Gastroesophageal sphincter (tissue), 4 donors: ENCODE results near the gene BRD4. TPM values are rescaled to one million over a fixed set of nuclear protein-coding genes. Genes with fewer than 3 reads are reported as not detected.
A peak's percentile ranks its signal among the peaks of the same experiment; 100 is the strongest.

Source experiments
- ATAC-seq: fragments of 150-250 bp; one replicate; pipeline ENCODE4 v1.9.1; 2016; ENCODE audit warnings: mild to moderate bottlenecking, moderate library complexity
- H3K27ac ChIP-seq, 4 donors: fragments of 200-600 bp; sonication (generic) in 3 of 4; 1 replicate in 3 of 4; 2 replicates in 1 of 4; pipeline ENCODE4 v1.5.1; 2016 to 2019
- H3K27me3 ChIP-seq: fragments of 200-600 bp; sonication (generic); one replicate; pipeline ENCODE4 v1.5.1; 2019
- H3K36me3 ChIP-seq, 2 donors: fragments of 200-600 bp; sonication (generic); one replicate each; pipeline ENCODE4 v1.5.1; 2019; ENCODE audit warnings: control low read depth in 1 of 2
- H3K4me1 ChIP-seq, 3 donors: fragments of 200-600 bp; sonication (generic); 1 replicate in 2 of 3; 2 replicates in 1 of 3; pipeline ENCODE4 v1.5.1; 2016 to 2019; ENCODE audit warnings: control low read depth in 2 of 3
- H3K4me3 ChIP-seq, 2 donors: fragments of 200-600 bp; sonication (generic); one replicate each; pipeline ENCODE4 v1.5.1; 2019; ENCODE audit warnings: mild to moderate bottlenecking in 1 of 2, moderate library complexity in 1 of 2
- H3K9me3 ChIP-seq, 3 donors: fragments of 200-600 bp; sonication (generic); one replicate each; pipeline ENCODE4 v1.5.1; 2017 to 2019; ENCODE audit warnings: control low read depth in 2 of 3
- EP300 ChIP-seq: sonication (generic); formaldehyde crosslinking; IDR thresholded peaks from one replicate; pipeline ENCODE4 v1.6.1; 2017; ENCODE audit warnings: antibody characterized with exemption, mild to moderate bottlenecking
- POLR2A ChIP-seq, 2 donors: fragments of 450-650 bp; IDR thresholded peaks; one replicate each; pipeline ENCODE4 v1.6.1; 2017; ENCODE audit warnings: antibody characterized with exemption in 2 of 2, mild to moderate bottlenecking in 2 of 2, moderate library complexity in 1 of 2
- POLR2AphosphoS5 ChIP-seq: sonication (generic); formaldehyde crosslinking; IDR thresholded peaks from one replicate; pipeline ENCODE4 v1.6.1; 2017; ENCODE audit warnings: antibody characterized with exemption
- WGBS, 2 donors: methylation state at CpG; one replicate each; pipeline ENCODE4 v1.1.5; 2018; ENCODE audit warnings: low coverage in 1 of 2; 5-methylcytosine and 5-hydroxymethylcytosine counted together
- total RNA-seq, 4 donors: library from RNA; depleted of rRNA; stranded (reverse); fragments of >200 nt; gene quantifications; one replicate each; pipeline ENCODE4 v1.1.0, GENCODE V29; 2016
- TF ChIP-seq, protein P1 (sequence below), 4 experiments: fragments of 200-600 bp in 2 of 4; fragments of 450-650 bp in 2 of 4; sonication (generic) in 1 of 4; IDR thresholded peaks; one replicate each; pipeline ENCODE4 v1.5.1; 2017 to 2019; ENCODE audit warnings: antibody characterized with exemption in 4 of 4, mild to moderate bottlenecking in 2 of 4, moderate library complexity in 2 of 4

The BRD4 gene
- total RNA-seq, 4 donors from 2014 or later: 29.6 to 49.3 (median 34.4) TPM

DNA sequence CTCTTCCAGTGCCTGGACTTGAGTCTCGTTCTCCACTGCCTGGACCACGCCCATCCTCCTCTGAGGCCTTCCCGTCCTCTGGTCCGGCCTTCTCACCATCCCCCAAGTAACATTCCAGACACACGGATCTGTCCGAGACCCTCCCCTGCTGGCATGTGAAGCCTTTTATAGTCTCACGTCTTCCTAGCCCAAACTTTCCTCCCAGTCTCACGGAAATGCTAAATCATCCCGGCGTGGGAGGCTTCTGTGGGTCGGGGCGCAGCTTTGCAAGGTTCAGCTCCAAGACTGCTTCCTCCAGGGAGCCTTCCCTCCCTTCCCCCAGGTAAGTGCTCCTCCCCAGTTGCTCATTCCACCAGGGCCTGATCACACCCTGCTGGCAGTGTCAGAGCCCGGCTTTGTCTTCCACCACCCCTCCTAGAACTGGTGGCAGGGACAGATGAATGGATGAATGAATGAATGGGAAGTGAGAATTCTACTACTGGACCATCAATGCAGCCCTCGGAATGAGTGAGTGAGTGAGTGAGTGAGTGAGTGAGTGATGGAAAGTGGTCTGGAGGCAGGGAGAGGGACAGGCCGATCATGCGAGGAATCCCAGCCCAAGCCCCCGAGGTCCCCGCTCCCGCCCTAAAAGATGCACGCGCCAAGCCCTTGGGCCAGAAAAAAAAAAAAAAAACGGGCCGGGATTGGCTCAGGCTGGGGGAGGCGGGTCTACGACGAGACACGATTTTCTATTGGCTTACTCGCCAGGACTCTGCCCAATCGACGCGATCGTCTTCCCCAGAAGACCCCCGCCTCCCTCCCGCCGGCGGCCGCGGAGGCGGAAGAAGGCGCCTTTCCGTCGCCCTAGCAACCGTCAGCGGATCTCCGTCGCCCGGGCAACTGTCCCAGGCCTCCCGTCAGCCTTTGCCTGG lies 109.3 kb downstream of the BRD4 start:
- Histone ChIP-seq H3K36me3 (no peaks in the 10 kb centered on the region), H3K4me1 (peaks cover 0 to 19% (median 5%) of the 10 kb centered on the region in 3 donors), H3K27me3 (no peaks in the 10 kb centered on the region), H3K9me3 (no peaks in the 10 kb centered on the region), H3K4me3 (peak overlapping the region; percentile 47 to 75), H3K27ac (peak overlapping the region in 3 of 4 donors; percentile 1 to 65 (median 62))
- 0% methylated on average over 11 to 31 of the region's 48 CpGs for WGBS, 2 donors
- ATAC-seq: peak; percentile 97
- TF ChIP-seq POLR2AphosphoS5 (peak; percentile 9), EP300 (no peak), POLR2A (IDR thresholded peaks at IDR 0.05) (no peak)
- TF ChIP-seq, protein P1, sequence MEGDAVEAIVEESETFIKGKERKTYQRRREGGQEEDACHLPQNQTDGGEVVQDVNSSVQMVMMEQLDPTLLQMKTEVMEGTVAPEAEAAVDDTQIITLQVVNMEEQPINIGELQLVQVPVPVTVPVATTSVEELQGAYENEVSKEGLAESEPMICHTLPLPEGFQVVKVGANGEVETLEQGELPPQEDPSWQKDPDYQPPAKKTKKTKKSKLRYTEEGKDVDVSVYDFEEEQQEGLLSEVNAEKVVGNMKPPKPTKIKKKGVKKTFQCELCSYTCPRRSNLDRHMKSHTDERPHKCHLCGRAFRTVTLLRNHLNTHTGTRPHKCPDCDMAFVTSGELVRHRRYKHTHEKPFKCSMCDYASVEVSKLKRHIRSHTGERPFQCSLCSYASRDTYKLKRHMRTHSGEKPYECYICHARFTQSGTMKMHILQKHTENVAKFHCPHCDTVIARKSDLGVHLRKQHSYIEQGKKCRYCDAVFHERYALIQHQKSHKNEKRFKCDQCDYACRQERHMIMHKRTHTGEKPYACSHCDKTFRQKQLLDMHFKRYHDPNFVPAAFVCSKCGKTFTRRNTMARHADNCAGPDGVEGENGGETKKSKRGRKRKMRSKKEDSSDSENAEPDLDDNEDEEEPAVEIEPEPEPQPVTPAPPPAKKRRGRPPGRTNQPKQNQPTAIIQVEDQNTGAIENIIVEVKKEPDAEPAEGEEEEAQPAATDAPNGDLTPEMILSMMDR (IDR thresholded peaks at IDR 0.05): no peak

DNA sequence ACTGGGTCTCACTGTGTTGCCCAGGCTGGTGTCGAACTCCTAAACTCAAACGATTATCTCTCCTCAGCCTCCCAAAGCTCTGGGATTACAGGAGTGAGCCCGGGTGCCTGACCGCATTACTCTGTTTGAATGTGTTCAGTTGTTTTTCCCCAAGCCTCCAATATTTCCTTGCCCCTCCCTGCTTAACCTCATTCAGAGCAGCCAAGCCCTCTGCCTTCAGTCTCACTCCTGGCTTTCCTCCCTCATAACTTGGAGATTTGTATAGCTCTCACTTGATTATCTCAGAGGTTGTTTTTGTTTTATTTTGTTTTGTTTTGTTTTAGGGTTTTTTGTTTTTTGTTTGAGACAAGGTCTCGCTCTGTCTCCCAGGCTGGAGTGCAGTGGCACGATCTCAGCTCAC lies 111.5 kb downstream of the BRD4 start:
- WGBS, 2 donors: 50 to 71% methylated on average over 2 to 6 of the region's 6 CpGs
- no peak overlapping the region for H3K4me3 ChIP-seq
- H3K4me1 ChIP-seq: peaks cover 0 to 19% (median 5%) of the 10 kb centered on the region in 3 donors
- TF ChIP-seq, protein P1 (IDR thresholded peaks at IDR 0.05): no peak
- no peak for TF ChIP-seq EP300
- no peak for TF ChIP-seq POLR2A (IDR thresholded peaks at IDR 0.05)
- no peak for TF ChIP-seq POLR2AphosphoS5
- H3K27ac ChIP-seq: peak overlapping the region in 1 of 4 donors; percentile 33
- H3K9me3 ChIP-seq: no peaks in the 10 kb centered on the region
- no peak for ATAC-seq
- no peaks in the 10 kb centered on the region for H3K27me3 ChIP-seq
- no peaks in the 10 kb centered on the region for H3K36me3 ChIP-seq

DNA sequence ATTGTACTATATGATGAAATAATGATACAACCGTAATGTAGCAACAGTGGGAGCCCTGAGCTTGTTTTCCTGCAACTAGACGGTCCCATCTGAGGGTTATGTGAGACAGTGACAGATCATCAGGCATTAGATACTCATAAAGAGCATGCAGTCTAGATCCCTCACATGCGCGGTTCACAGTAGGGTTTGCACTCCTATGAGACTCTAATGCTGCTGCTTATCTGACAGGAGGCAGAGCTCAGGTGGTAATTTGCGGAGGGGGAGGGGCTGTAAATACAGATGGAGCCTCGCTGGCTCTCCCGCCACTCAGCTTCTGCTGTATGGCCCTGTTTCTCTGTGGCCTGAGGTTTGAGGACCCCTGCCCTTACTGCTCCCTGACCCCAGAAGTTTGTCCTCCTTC lies 113.8 kb downstream of the BRD4 start:
- Histone ChIP-seq H3K36me3 (no peaks in the 10 kb centered on the region), H3K27me3 (no peaks in the 10 kb centered on the region), H3K9me3 (no peaks in the 10 kb centered on the region), H3K27ac (no peak overlapping the region), H3K4me1 (peaks cover 0 to 10% (median 0%) of the 10 kb centered on the region in 3 donors), H3K4me3 (no peak overlapping the region)
- TF ChIP-seq POLR2A (IDR thresholded peaks at IDR 0.05): no peak
- TF ChIP-seq, protein P1 (IDR thresholded peaks at IDR 0.05): no peak
- no peak for TF ChIP-seq POLR2AphosphoS5
- no peak for TF ChIP-seq EP300
- ATAC-seq: no peak
- WGBS, 2 donors: 64 to 83% methylated on average over 1 to 6 of the region's 7 CpGs

DNA sequence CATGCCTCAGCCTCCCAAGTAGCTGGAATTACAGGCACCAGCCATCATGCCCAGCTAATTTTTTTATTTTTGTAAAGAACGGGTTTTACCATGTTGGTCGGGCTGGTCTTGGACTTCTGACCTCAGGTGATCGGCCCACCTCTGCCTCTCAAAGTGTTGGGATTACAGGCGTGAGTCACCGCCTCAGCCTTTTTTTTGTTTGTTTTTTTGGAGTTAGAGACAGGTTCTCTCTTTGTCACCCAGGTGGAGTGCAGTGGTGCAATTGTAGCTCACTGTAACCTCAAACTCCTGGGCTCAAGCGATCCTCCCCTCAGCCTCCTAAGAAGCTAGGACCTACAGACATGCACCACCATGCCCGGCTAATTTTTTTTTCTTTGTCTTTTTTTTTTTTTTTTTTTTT lies 116.0 kb downstream of the BRD4 start:
- no peaks in the 10 kb centered on the region for H3K36me3 ChIP-seq
- WGBS, 2 donors: 94% methylated on average over 7 of the region's 7 CpGs; no CpG with 5 or more reads in 1 of the 2 donors
- TF ChIP-seq POLR2AphosphoS5 (no peak), POLR2A (IDR thresholded peaks at IDR 0.05) (no peak)
- TF ChIP-seq, protein P1 (IDR thresholded peaks at IDR 0.05): no peak
- no peak for ATAC-seq
- H3K4me3 ChIP-seq: no peak overlapping the region
- no peak overlapping the region for H3K27ac ChIP-seq
- H3K27me3 ChIP-seq: no peaks in the 10 kb centered on the region
- H3K9me3 ChIP-seq: no peaks in the 10 kb centered on the region
- no peaks in the 10 kb centered on the region for H3K4me1 ChIP-seq
